NCI-H1092 (cell line): Measurements from ENCODE around the gene ABCC5.
A peak's percentile ranks its signal among the peaks of the same experiment; 100 is the strongest.
"Not testable (repeated sequence)": the region's sequence is repeated elsewhere in the genome, so short reads cannot be mapped to it uniquely, and the experiment has no call there.

Experiments used
- DNase-seq: peaks from one replicate; lab custom pipeline; 2025; lab: John Stamatoyannopoulos, UW

Gene ABCC5

GRCh38 chr3:183892610-183893214 lies 125.0 kb downstream of the ABCC5 start:
- peak; percentile 48 for DNase-seq

- DNase-seq, result no peak
These were observed 131.9 kb downstream of the ABCC5 start for GRCh38 chr3:183885766-183886165.

GRCh38 chr3:183884427-183885296 lies 133.0 kb downstream of the ABCC5 start, which contains the start of gene PARL:
Gene PARL (minus strand): TSS chr3:183884880. CDS start chr3:183884846, 34 bp downstream.
- peak; percentile 90 for DNase-seq

- no peak for DNase-seq
These were observed 133.6 kb downstream of the ABCC5 start for GRCh38 chr3:183884097-183884426.

GRCh38 chr3:183883291-183884096 lies 134.2 kb downstream of the ABCC5 start:
- no peak for DNase-seq

GRCh38 chr3:183880121-183880520 lies 137.6 kb downstream of the ABCC5 start:
- no peak for DNase-seq

- no peak for DNase-seq
These were observed 138.4 kb downstream of the ABCC5 start for GRCh38 chr3:183879243-183879642.

GRCh38 chr3:183878071-183878470 lies 139.6 kb downstream of the ABCC5 start:
- no peak for DNase-seq

- DNase-seq, result not testable (repeated sequence)
These were observed 140.5 kb downstream of the ABCC5 start for GRCh38 chr3:183877227-183877626.

- no peak for DNase-seq
These were observed 142.3 kb downstream of the ABCC5 start for GRCh38 chr3:183875411-183875810.

- DNase-seq, result no peak
These were observed 143.8 kb downstream of the ABCC5 start for GRCh38 chr3:183873914-183874313.

GRCh38 chr3:183871541-183871940 lies 146.1 kb downstream of the ABCC5 start:
- DNase-seq, result no peak

- no peak for DNase-seq
These were observed 147.1 kb downstream of the ABCC5 start for GRCh38 chr3:183870563-183870962.
